ENCODE results near the gene MVB12B.
A peak's percentile ranks its signal among the peaks of the same experiment; 100 is the strongest.

MVB12B gene

GRCh38 chr9:126519660-126520420 is 193.2 kb downstream of the MVB12B start:
- Histone ChIP-seq H3K9me3 (no peaks in the 10 kb centered on the region), H3K4me1 (peaks cover 0 to 20% (median 10%) of the 10 kb centered on the region in 4 donors), H3K4me3 (no peak overlapping the region), H3K36me3 (no peaks in the 10 kb centered on the region), H3K27me3 (peaks cover 0 to 83% of the 10 kb centered on the region in 2 donors), H3K27ac (no peak overlapping the region)
- no peak for TF ChIP-seq CTCF (IDR thresholded peaks at IDR 0.05)
- peak in 1 of 2 donors; percentile 54 for DNase-seq
- intact Hi-C loops (cut with DNase I; ENCODE audit: low total_unique reads) = no loop called here

- no peak for DNase-seq
- Histone ChIP-seq H3K36me3 (no peaks in the 10 kb centered on the region), H3K4me1 (peaks cover 0 to 20% (median 10%) of the 10 kb centered on the region in 4 donors), H3K4me3 (no peak overlapping the region), H3K9me3 (no peaks in the 10 kb centered on the region), H3K27ac (no peak overlapping the region), H3K27me3 (peaks cover 0 to 83% of the 10 kb centered on the region in 2 donors)
- intact Hi-C loops (cut with DNase I; ENCODE audit: low total_unique reads) = no loop called here
- TF ChIP-seq CTCF (IDR thresholded peaks at IDR 0.05) = no peak
These were observed 193.8 kb downstream of the MVB12B start for GRCh38 chr9:126520453-126520852.

- peaks cover 0 to 80% of the 10 kb centered on the region in 2 donors for H3K27me3 ChIP-seq
- no peak overlapping the region for H3K27ac ChIP-seq
- H3K36me3 ChIP-seq = no peaks in the 10 kb centered on the region
- H3K4me3 ChIP-seq = no peak overlapping the region
- no peaks in the 10 kb centered on the region for H3K9me3 ChIP-seq
- intact Hi-C loops (cut with DNase I; ENCODE audit: low total_unique reads) = no loop called here
- peaks cover 0 to 20% (median 10%) of the 10 kb centered on the region in 4 donors for H3K4me1 ChIP-seq
- TF ChIP-seq CTCF (IDR thresholded peaks at IDR 0.05) = no peak
- DNase-seq = peak in 1 of 2 donors; percentile 15
These were observed 194.5 kb downstream of the MVB12B start for GRCh38 chr9:126521089-126521488.

GRCh38 chr9:126521551-126521950 is 194.9 kb downstream of the MVB12B start:
- Histone ChIP-seq H3K4me1 (peaks cover 0 to 18% (median 8%) of the 10 kb centered on the region in 4 donors), H3K27ac (no peak overlapping the region), H3K9me3 (no peaks in the 10 kb centered on the region), H3K4me3 (no peak overlapping the region), H3K36me3 (no peaks in the 10 kb centered on the region), H3K27me3 (peaks cover 0 to 82% of the 10 kb centered on the region in 2 donors)
- intact Hi-C loops (cut with DNase I; ENCODE audit: low total_unique reads) = no loop called here
- TF ChIP-seq CTCF (IDR thresholded peaks at IDR 0.05) = no peak
- peak in 1 of 2 donors; percentile 25 for DNase-seq

GRCh38 chr9:126521976-126522590 is 195.5 kb downstream of the MVB12B start:
- no peak for TF ChIP-seq CTCF (IDR thresholded peaks at IDR 0.05)
- Histone ChIP-seq H3K27ac (no peak overlapping the region), H3K27me3 (peaks cover 0 to 80% of the 10 kb centered on the region in 2 donors), H3K4me3 (no peak overlapping the region), H3K4me1 (peaks cover 0 to 13% (median 3%) of the 10 kb centered on the region in 4 donors), H3K36me3 (no peaks in the 10 kb centered on the region), H3K9me3 (no peaks in the 10 kb centered on the region)
- intact Hi-C loops (cut with DNase I; ENCODE audit: low total_unique reads) = no loop called here
- DNase-seq = peak in 1 of 2 donors; percentile 38
